Measurements from ENCODE around the gene NAA11.

The NAA11 gene

GRCh38 chr4:79325864-79326328, at the start of gene NAA11:
NAA11 (minus strand) TSS chr4:79326061; CDS start chr4:79325877, 184 bp downstream.
- DNase-seq (ENCODE audit: low read depth) = no peak

DNA sequence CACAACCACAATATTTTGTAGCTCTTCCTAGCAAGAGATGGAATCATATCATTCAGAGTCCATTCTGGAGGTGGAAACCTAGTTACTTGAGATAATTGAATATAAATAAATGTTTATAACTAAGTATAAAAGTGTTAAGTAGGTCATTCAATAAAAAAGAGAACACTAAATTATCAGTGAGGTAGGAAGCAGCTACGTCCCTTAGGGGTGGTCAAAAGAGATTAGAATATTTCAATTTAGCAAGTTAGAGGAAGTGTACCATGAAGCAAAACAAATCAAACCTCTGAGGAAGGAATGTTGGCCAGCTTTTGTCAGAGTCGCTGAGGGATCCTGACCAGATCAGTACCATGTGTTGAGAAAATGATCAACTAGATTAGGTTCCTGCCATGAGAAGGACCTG, 44.2 kb upstream of the NAA11 start:
- DNase-seq (ENCODE audit: low read depth) = no peak

- DNase-seq (ENCODE audit: low read depth) = no peak
These were observed 41.2 kb upstream of the NAA11 start for GRCh38 chr4:79367096-79367495.

DNA sequence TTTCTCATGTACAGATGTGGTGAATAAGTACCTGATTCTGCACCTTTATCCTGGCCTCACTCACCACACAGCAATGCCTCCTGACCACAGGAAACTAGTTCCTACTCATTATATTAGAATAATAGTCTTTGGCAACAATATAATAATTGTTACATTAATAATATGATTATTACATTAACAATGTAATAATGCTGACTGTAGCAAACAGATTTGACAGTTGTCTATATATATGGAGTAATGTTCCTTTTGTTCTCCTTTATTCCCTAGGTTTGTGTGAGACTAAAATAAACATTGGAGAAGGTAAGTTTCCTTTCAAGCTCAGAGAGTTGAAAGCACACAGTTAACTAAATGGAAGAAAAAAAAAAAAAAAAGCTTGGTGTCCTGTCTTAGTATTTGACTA, 40.6 kb upstream of the NAA11 start:
- no peak for DNase-seq (ENCODE audit: low read depth)

DNA sequence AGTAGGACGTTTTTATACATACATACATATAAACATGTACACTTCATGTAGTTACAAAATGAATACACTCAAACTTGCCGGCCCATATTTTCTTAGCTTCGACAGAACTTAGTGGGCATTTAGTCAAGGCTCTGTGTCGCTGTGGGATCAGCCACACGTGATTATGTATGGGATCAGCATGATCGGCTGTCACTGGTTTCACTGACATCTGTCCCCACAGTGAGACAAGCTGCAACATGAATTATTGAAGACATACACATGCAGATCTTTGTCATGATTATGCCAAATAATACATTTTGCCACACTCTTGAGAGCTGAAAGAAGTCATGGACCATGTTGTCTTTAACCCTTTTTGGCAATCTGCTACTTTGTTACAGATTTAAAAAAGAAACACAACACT, 38.2 kb upstream of the NAA11 start:
- no peak for DNase-seq (ENCODE audit: low read depth)

GRCh38 chr4:79362626-79363025, 36.8 kb upstream of the NAA11 start:
- DNase-seq (ENCODE audit: low read depth) = no peak

DNA sequence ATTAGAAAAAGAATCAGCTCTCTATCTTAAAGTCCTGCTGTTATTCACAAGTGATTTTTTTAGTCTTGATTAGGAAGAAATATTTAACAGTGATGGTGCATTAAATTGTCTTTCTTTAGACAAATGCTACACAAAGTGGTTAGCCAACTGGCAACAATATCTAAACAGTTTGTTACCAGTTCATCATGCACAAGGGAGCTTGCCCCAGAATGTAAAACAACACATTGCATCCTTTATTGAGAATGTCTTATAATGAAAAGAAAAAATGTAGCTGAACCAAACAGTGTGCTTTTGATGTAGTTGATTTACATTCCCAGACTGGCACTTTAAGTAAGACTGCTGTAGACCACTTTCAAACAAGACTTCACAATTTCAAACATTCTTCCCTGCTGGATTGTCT, 34.1 kb upstream of the NAA11 start:
- no peak for DNase-seq (ENCODE audit: low read depth)

DNA sequence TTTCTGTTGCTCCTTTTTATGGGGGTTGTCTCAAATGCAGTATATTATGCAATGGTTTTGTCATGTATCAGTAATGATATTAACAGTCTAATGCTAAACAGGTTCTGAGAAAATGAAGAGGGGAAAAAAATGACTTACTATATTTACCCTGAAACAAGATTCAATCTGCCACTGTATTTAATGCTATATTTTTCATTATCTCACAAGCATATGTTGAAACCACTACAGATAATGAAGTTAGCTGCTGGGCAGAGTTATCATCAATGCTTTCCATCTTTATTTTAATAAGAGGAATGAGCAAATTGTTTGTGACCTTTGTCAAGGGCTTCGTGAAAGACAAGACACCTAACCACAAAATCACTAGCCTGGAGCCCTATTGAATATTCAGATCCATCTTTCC, 32.6 kb upstream of the NAA11 start:
- no peak for DNase-seq (ENCODE audit: low read depth)

DNA sequence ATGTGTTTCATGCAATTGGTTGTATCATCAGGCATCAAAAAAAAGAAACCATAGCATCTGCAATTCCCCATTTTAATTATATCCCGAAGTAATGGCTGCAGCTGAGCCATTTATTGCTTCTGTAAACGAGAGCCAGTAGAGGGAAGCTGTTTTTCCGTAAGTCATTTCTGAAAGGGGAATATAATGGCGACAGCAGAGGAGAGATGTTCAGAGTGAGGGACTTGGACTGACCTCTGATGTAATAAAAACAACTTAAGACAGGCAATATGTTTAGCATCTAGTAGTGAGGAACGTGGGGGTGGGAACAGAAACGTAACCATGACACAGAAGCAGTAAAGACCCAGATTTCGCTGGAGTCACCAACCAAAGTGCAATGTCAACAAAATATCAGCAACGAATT, 31.5 kb upstream of the NAA11 start:
- no peak for DNase-seq (ENCODE audit: low read depth)

- DNase-seq (ENCODE audit: low read depth) = no peak
These were observed 27.2 kb upstream of the NAA11 start for GRCh38 chr4:79353075-79353474.

DNA sequence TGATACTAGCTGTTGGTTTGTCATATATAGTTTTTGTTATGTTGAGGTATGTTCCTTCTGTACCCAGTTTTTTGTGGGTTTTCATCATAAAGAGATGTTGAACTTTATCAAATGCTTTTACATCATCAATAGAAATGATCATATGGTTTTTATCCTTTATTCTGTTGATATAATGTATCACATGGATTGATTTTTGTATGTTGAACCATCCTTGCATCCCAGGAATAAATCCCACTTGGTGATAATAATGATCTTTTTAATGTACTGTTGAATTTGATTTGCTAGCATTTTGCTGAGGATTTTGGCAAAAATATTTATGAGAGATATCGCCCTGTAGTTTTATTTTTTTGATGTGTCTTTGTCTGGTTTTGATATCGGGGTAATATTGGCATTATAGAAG, 22.5 kb upstream of the NAA11 start:
- DNase-seq (ENCODE audit: low read depth) = no peak

DNA sequence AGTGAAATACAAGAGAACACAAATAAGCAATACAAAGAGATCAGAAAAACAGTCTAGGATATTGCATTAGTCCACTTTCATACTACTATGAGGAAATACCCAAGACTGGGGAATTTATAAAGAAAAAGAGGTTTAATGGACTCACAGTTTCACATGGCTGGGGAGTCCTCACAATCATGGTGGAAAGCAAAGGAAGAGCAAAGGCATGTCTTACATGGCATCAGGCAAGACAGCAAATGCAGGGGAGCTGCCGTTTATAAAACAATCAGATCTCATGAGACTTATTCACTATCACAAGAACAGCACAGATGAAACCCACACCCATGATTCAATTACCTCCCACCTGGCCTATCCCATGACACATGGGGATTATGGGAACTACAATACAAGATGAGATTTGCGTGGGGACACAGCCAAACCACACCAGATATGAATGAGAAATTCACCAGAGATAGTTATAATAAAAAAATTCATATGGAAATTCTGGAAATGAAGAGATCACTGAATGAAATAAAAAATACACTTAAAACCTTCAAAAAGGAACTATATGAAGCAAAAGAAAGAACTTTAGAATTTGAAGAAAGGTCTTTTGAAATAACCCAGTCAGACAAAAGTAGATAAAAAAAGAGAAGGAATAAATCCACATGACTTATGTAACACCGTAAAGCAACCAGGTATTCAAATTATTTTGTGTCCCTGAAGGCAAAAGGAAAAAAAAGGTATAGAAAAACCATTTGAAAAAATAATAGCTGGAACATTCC, 16.2 kb upstream of the NAA11 start:
- DNase-seq (ENCODE audit: low read depth) = no peak

DNA sequence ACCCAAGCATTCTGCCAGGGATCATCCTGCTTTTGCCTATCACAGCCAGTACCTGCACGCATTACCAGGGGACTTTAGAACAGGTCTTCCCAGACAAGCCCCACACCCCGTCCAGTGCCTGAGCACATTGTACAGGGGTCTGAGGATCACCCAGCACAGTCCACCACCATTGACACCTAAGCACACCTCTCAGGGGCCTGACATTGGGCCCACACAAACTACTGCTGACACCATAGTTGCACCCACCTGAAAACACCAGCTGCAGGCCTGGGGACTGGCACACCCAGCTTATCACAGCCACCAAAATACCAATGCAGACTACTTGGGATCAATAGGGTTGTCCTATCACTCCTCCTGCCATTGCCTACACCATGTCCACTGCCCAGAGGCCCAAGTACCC, 14.7 kb upstream of the NAA11 start:
- no peak for DNase-seq (ENCODE audit: low read depth)

GRCh38 chr4:79338148-79338547, 12.3 kb upstream of the NAA11 start:
- DNase-seq (ENCODE audit: low read depth) = no peak

- DNase-seq (ENCODE audit: low read depth) = no peak
These were observed 8.9 kb upstream of the NAA11 start for GRCh38 chr4:79334783-79335182.

GRCh38 chr4:79334341-79334740, 8.5 kb upstream of the NAA11 start:
- no peak for DNase-seq (ENCODE audit: low read depth)

DNA sequence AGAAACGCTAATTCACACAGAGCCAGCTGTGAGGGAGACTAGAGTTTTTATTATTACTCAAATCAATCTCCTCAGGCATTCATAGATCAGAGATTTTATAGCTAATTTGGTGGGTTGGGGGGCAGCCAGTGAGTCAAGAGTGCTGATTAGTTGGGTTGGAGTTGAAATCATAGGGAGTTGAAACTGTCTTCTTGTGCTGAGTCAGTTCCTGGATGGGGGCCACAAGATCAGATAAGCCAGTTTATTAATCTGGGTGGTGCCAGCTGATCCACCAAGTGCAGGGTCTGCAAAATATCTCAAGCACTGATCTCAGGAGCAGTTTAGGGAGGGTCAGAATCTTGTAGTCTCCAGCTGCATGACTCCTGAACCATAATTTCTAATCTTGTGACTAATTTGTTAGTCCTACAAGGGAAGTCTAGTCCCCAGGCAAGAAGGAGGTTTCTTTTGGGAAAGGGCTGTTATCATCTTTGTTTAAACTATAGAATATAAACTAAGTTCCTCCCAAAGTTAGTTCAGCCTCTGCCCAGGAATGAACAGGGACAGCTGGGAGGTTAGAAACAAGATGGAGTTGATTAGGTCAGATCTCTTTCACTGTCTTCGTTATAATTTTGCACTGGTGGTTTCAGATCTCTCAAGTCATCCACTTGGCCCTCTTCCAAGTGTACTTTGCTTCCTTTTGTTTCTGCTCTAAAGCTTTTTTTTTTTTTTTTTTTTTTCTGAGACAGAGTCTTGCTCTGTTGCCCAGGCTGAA, 5.4 kb upstream of the NAA11 start:
- DNase-seq (ENCODE audit: low read depth) = no peak

- no peak for DNase-seq (ENCODE audit: low read depth)
These were observed 4.9 kb upstream of the NAA11 start for GRCh38 chr4:79330720-79331119.

GRCh38 chr4:79325436-79325835, 425 bp downstream of the NAA11 start:
- DNase-seq (ENCODE audit: low read depth) = no peak

GRCh38 chr4:79319975-79320374, 5.9 kb downstream of the NAA11 start:
- DNase-seq (ENCODE audit: low read depth) = no peak

DNA sequence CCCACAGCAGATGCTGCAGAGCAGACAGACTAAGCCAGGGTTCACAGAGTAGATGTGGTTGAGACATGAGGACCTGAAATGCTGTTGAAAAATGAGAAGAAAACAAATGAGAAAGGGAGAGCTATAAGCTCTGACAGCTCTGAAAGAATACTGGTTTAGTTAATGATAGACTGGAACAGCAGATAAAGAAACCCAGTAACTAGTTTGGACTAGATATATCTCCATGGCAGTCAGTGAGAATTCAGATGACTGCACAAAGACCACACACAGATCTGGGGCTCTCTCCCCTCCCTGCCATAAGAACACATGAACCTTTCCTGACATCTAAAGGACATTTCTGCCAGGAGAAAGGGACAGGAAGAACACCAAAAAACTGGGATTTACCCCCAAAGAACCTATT, 8.2 kb downstream of the NAA11 start:
- no peak for DNase-seq (ENCODE audit: low read depth)

- DNase-seq (ENCODE audit: low read depth) = no peak
These were observed 10.0 kb downstream of the NAA11 start for GRCh38 chr4:79315891-79316290.

DNA sequence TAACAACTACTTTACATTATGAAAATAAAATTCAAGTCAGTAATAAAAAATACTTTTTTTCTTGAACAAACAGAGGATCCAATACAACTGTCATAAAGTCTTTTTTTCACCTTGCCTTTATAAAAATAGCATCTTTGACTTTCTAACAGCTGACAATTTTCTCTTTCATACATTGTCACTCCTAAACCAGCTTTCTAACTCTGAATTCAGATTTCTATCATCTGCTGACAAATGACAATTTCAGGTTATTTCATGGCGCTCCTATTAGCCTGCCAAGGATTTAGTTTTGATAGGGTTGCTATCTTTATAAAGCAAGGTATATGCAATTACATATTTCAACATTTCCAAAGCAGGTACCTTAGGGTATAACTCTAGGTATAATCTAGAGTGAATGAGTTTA, 14.6 kb downstream of the NAA11 start:
- DNase-seq (ENCODE audit: low read depth) = no peak

DNA sequence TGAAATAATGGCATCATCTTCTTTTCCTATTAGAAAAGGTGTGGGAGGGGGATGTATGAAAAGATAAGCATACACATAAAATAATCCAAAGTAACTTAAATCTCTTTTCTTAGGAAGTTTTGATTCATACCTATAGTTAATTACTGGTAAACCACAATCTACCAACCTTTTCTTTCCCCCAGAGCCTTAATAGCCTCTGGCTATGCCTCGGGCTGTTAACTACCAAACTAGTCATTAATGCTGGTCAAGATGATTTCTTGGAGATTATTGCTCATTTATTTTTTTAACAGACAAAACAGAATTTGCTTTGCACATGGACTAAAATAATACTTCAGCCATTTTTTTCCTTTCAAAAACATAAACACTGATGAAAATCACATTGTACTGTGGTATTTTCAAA, 16.9 kb downstream of the NAA11 start:
- no peak for DNase-seq (ENCODE audit: low read depth)

Measured in ELR (cell line).